B cell (primary cell): ENCODE measurements around the gene AEBP1. TPM values are rescaled to one million over a fixed set of nuclear protein-coding genes. Genes with fewer than 3 reads are reported as not detected.

ENCODE experiments used
- ATAC-seq: fragments of 200-7000 bp; cut with Tn5 transposase; one replicate; pipeline ENCODE4 v1.10.0; 2021; ENCODE audit warnings: low read depth, mild to moderate bottlenecking, moderate number of reproducible peaks, moderate library complexity
- CTCF ChIA-PET: fragments of 350-600 bp; sonication (Branson Sonifier 250); formaldehyde crosslinking; loops from one replicate; lab custom pipeline; 2021; ENCODE audit warnings: antibody characterized with exemption, inconsistent platforms; lab: Charles Lee
- POLR2A ChIA-PET: fragments of 350-600 bp; sonication (Branson Sonifier 250); formaldehyde crosslinking; loops from one replicate; lab custom pipeline; 2021; ENCODE audit warnings: antibody characterized with exemption; lab: Charles Lee
- DNase-seq: peaks from one replicate; pipeline ENCODE4 v3.0.0; 2013
- H2AFZ ChIP-seq: 2 replicates; pipeline ENCODE4 v1.6.1; 2012; ENCODE audit warnings: mild to moderate bottlenecking, low read depth, low read length; ENCODE audit not compliant: insufficient read depth, poor library complexity, severe bottlenecking
- H3K27ac ChIP-seq, 2 donors: 1 replicate in 1 of 2; 2 replicates in 1 of 2; pipeline ENCODE4 v1.5.1; 2012 to 2013; ENCODE audit warnings: low read length in 2 of 2, mild to moderate bottlenecking in 2 of 2, moderate library complexity in 1 of 2
- H3K27me3 ChIP-seq, 4 experiments: fragments of 200-600 bp in 1 of 4; sonication (generic) in 1 of 4; replicated peaks in 1 of 4; 1 replicate in 2 of 4; 2 replicates in 2 of 4; pipeline versions ENCODE4 v1.6.1 to v1.7.0; 2013 to 2016; ENCODE audit warnings: low read length in 3 of 4, mild to moderate bottlenecking in 2 of 4, mixed read lengths in 1 of 4, moderate library complexity in 1 of 4; ENCODE audit not compliant: insufficient read depth in 4 of 4, control insufficient read depth in 3 of 4; ENCODE audit errors: control extremely low read depth in 1 of 4
- H3K36me3 ChIP-seq, 2 experiments: replicated peaks in 1 of 2; 1 replicate in 1 of 2; 2 replicates in 1 of 2; pipeline versions ENCODE4 v1.6.1 to v1.7.1; 2013; ENCODE audit warnings: low read length in 1 of 2; ENCODE audit not compliant: insufficient read depth in 2 of 2, control insufficient read depth in 1 of 2; ENCODE audit errors: control extremely low read depth in 1 of 2, extremely low read depth in 1 of 2
- H3K4me1 ChIP-seq, 2 donors: fragments of 200-600 bp in 1 of 2; sonication (generic) in 1 of 2; 1 replicate in 1 of 2; 2 replicates in 1 of 2; pipeline versions ENCODE4 v1.5.1 to v1.6.1; 2013 to 2017; ENCODE audit warnings: low read length in 2 of 2; ENCODE audit not compliant: control insufficient read depth in 2 of 2, insufficient read depth in 2 of 2
- H3K4me2 ChIP-seq: replicated peaks from 2 replicates; pipeline ENCODE3; 2012; ENCODE audit warnings: mild to moderate bottlenecking, low read depth, low read length; ENCODE audit not compliant: poor library complexity, severe bottlenecking
- H3K4me3 ChIP-seq, 5 experiments: fragments of 200-600 bp in 1 of 5; sonication (generic) in 1 of 5; 1 replicate in 3 of 5; 2 replicates in 2 of 5; pipeline versions ENCODE4 v1.5.1 to v1.7.0; 2011 to 2016; ENCODE audit warnings: low read length in 4 of 5, mild to moderate bottlenecking in 4 of 5, low read depth in 2 of 5, control low read depth in 1 of 5, moderate library complexity in 1 of 5; ENCODE audit not compliant: insufficient read depth in 1 of 5; ENCODE audit errors: control extremely low read depth in 1 of 5, extremely low read depth in 1 of 5
- H3K79me2 ChIP-seq: fragments of 200-600 bp; sonication (generic); one replicate; pipeline ENCODE4 v1.6.0; 2016; ENCODE audit warnings: low read length; ENCODE audit not compliant: control insufficient read depth, insufficient read depth
- H3K9ac ChIP-seq: fragments of 200-600 bp; sonication (generic); 2 replicates; pipeline ENCODE4 v1.6.1; 2017; ENCODE audit warnings: mild to moderate bottlenecking, low read length, moderate library complexity
- H3K9me3 ChIP-seq, 3 donors: one replicate each; pipeline versions ENCODE4 v1.6.1 to v1.7.1; 2013; ENCODE audit warnings: low read length in 2 of 3; ENCODE audit not compliant: control insufficient read depth in 2 of 3, insufficient read depth in 1 of 3; ENCODE audit errors: control extremely low read depth in 1 of 3
- H4K20me1 ChIP-seq: 2 replicates; pipeline ENCODE4 v1.6.0; 2012; ENCODE audit warnings: mild to moderate bottlenecking, low read length; ENCODE audit not compliant: insufficient read depth, control insufficient read depth, poor library complexity, severe bottlenecking
- H3K27ac Mint-ChIP-seq: one replicate; pipeline ENCODE4 v1.8.0; 2021; ENCODE audit warnings: mixed read lengths
- H3K27me3 Mint-ChIP-seq: one replicate; pipeline ENCODE4 v1.8.0; 2021; ENCODE audit warnings: mixed read lengths
- H3K4me1 Mint-ChIP-seq: one replicate; pipeline ENCODE4 v1.8.0; 2021; ENCODE audit warnings: mixed read lengths
- H3K4me3 Mint-ChIP-seq: one replicate; pipeline ENCODE4 v1.8.0; 2021; ENCODE audit warnings: mixed read lengths
- H3K9me3 Mint-ChIP-seq: one replicate; pipeline ENCODE4 v1.8.0; 2022; ENCODE audit warnings: mixed read lengths; ENCODE audit not compliant: insufficient read depth
- CTCF ChIP-seq: fragments of 200-600 bp; IDR thresholded peaks from one replicate; pipeline ENCODE4 v1.8.0; 2022; ENCODE audit warnings: antibody characterized with exemption, mild to moderate bottlenecking
- EZH2 ChIP-seq: IDR thresholded peaks from 2 replicates; pipeline ENCODE4 v1.6.1; 2012; ENCODE audit warnings: borderline replicate concordance, low read depth, mild to moderate bottlenecking, moderate library complexity, low read length; ENCODE audit not compliant: insufficient read depth, poor library complexity, severe bottlenecking
- WGBS: methylation state at CpG from one replicate; pipeline ENCODE4 v1.1.5; 2013; ENCODE audit warnings: missing lambda C conversion rate; ENCODE audit not compliant: insufficient coverage; 5-methylcytosine and 5-hydroxymethylcytosine counted together
- intact Hi-C: fragments of 100-400 bp; cut with micrococcal nuclease; formaldehyde crosslinking; loops from one replicate; pipeline ENCODE4 v1.10.0; 2022
- polyA plus RNA-seq: library from polyadenylated mRNA; depleted of rRNA; stranded (reverse); fragments of >200 nt; gene quantifications from 2 replicates; pipeline ENCODE4 v1.2.3, GENCODE V29; 2012
- total RNA-seq, 2 donors: library from RNA; stranded (reverse); fragments of 120-200 nt in 1 of 2; gene quantifications; 1 replicate in 1 of 2; 2 replicates in 1 of 2; pipeline versions ENCODE4 v1.2.3 to v1.2.4, GENCODE V29; 2013 to 2022

Gene AEBP1
- total and polyA plus RNA-seq, 2 donors (not counting 1 experiment from before 2014, with no cell fraction given): 20.2 to 36.7 TPM

DNA sequence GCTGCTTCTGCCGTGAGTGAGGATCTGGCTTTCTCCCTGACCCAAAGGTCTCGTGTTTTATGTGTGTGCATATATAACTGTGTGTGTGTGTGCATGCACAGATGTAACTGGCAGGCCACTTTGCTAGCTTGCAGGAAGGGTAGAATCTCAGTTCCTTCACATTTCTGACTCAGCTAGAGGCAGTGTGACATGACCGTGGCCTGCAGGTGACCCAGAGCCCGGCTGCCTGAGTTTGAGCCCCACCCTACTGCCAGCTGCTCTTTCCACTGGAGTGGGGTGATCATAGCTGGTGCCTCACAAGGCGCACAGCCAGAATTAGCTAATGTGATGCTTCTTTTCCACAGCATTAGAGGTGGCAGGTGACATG is 46.3 kb downstream of the AEBP1 start:
- Histone ChIP-seq H4K20me1 (no peaks in the 10 kb centered on the region), H3K4me1 (peaks cover 9 to 22% of the 10 kb centered on the region in 2 donors), H3K27ac (no peak overlapping the region), H3K27me3 (peaks cover 0 to 9% (median under 1%) of the 10 kb centered on the region in 4 experiments), H3K4me2 (no peak overlapping the region), H3K9ac (no peak overlapping the region), H3K4me3 (no peak overlapping the region), H3K36me3 (no peaks in the 10 kb centered on the region), H3K79me2 (no peaks in the 10 kb centered on the region), H2AFZ (no peak overlapping the region), H3K9me3 (no peaks in the 10 kb centered on the region)
- no peaks in the 10 kb centered on the region for H3K27me3 Mint-ChIP-seq
- WGBS: 24% methylated on average over 4 of the region's 5 CpGs
- ChIA-PET POLR2A (no interaction called here), CTCF (interaction anchor here (1.2 kb wide), 1 partner anchor 42 kb away, joined by 3 read pairs; no protein-coding TSS in a partner anchor)
- no peak overlapping the region for H3K4me3 Mint-ChIP-seq
- H3K4me1 Mint-ChIP-seq: peaks cover 11% of the 10 kb centered on the region
- intact Hi-C loops: no loop called here
- no peak overlapping the region for H3K27ac Mint-ChIP-seq
- H3K9me3 Mint-ChIP-seq: no peaks in the 10 kb centered on the region
- TF ChIP-seq EZH2 (no peak), CTCF (no peak)
- ATAC-seq: no peak
- no peak for DNase-seq

DNA sequence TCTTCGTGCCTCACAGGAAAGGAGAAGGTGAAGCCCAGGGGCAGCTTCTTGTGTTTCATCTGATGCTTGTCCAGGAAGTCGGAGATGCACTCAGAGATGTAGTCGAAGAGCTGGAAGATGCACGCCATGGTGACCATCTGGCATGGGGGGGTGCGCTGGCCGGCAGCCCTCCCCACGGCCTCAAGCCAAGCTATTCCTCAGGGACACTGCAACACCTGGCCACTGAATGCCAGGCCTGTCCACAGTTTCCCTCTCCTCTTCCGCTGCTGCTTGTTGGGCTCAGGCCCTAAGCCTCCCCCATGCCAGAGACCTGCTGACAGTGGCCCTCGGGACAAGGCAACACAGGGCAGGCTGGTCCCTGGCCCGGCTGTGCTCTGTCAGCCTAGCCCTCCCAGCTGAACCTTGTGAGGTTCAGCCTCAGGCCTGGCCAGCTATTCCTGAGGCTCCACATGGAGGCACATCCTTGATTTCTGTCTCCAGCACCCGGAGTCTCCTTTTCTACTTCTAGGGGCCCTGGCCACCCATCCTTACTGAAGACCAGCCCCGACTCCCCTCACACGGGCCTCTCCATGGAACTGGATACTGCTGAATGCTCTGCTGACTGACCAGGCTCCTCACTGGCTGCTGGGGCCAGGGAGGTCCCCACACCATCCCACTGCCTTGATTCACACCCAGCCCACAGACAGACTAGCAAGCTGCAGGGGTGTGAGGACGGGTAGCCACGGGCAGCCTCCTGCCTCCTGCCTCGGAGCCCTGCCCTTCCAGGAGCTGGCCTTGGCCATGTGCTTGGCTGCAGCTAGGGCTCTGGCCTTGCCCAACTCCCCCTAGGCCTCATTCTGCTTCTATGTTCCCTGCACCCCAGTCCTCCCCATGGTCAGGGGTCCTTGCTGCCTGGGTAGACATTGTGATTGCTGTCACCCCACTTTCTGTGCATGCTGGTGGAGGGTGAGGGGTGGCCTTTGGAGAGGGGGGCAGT is 47.1 kb downstream of the AEBP1 start:
- DNase-seq: no peak
- Histone ChIP-seq H3K36me3 (no peaks in the 10 kb centered on the region), H3K4me3 (no peak overlapping the region), H3K9me3 (no peaks in the 10 kb centered on the region), H3K4me2 (no peak overlapping the region), H3K27me3 (peaks cover 0 to 4% (median 0%) of the 10 kb centered on the region in 4 experiments), H3K79me2 (no peaks in the 10 kb centered on the region), H3K27ac (no peak overlapping the region), H3K4me1 (peaks cover 5 to 16% of the 10 kb centered on the region in 2 donors), H3K9ac (no peak overlapping the region), H4K20me1 (no peaks in the 10 kb centered on the region), H2AFZ (no peak overlapping the region)
- no peak overlapping the region for H3K4me3 Mint-ChIP-seq
- CTCF ChIA-PET: interaction anchor here (1.2 kb wide), 1 partner anchor 43 kb away, joined by 3 read pairs; no protein-coding TSS in a partner anchor
- intact Hi-C loops: no loop called here
- POLR2A ChIA-PET: no interaction called here
- WGBS: 92% methylated on average over 16 of the region's 16 CpGs
- no peak overlapping the region for H3K27ac Mint-ChIP-seq
- TF ChIP-seq EZH2: no peak
- TF ChIP-seq CTCF: no peak
- H3K9me3 Mint-ChIP-seq: no peaks in the 10 kb centered on the region
- no peak for ATAC-seq
- no peaks in the 10 kb centered on the region for H3K27me3 Mint-ChIP-seq
- peaks cover 9% of the 10 kb centered on the region for H3K4me1 Mint-ChIP-seq
